HepG2 (cell line): Measurements from ENCODE around the gene GSK3A. TPM values are rescaled to one million over a fixed set of nuclear protein-coding genes. Genes with fewer than 3 reads are reported as not detected.
A peak's percentile ranks its signal among the peaks of the same experiment; 100 is the strongest.

Source experiments
- AHR ChIP-seq: IDR thresholded peaks from 2 replicates; pipeline ENCODE4 v1.6.1; 2018; ENCODE audit warnings: missing genetic modification reagents, missing compliant biosample characterization
- CHD2 ChIP-seq: IDR thresholded peaks from 2 replicates; pipeline ENCODE4 v1.6.1; 2011; ENCODE audit warnings: low read depth, low read length, improper control_type of control experiment
- DBP ChIP-seq: sonication (generic); formaldehyde crosslinking; IDR thresholded peaks from 2 replicates; pipeline ENCODE4 v1.4.0; 2020; ENCODE audit warnings: missing genetic modification reagents; ENCODE audit errors: not compliant biosample characterization
- DPF2 ChIP-seq: sonication (generic); formaldehyde crosslinking; IDR thresholded peaks from 2 replicates; pipeline ENCODE4 v1.4.0; 2020; ENCODE audit warnings: mild to moderate bottlenecking, low read depth, missing genetic modification reagents, borderline replicate concordance
- ETV6 ChIP-seq: sonication (generic); formaldehyde crosslinking; conservative IDR thresholded peaks from 2 replicates; pipeline ENCODE4 v1.4.0; 2020; ENCODE audit warnings: missing genetic modification reagents
- FLYWCH1 ChIP-seq: sonication (generic); formaldehyde crosslinking; IDR thresholded peaks from 2 replicates; pipeline ENCODE4 v1.8.1; 2023; ENCODE audit warnings: mild to moderate bottlenecking, missing genetic modification reagents
- FOXA1 ChIP-seq, 2 experiments: fragments of 450-650 bp in 1 of 2; sonication (generic) in 1 of 2; formaldehyde crosslinking in 1 of 2; IDR thresholded peaks; 2 replicates each; pipeline versions ENCODE4 v1.4.0 to v1.6.1; 2016 to 2020; ENCODE audit warnings: missing genetic modification reagents in 1 of 2
- HNF4A ChIP-seq: sonication (generic); formaldehyde crosslinking; IDR thresholded peaks from 2 replicates; pipeline ENCODE4 v1.4.0; 2020; ENCODE audit warnings: missing genetic modification reagents
- HOXA9 ChIP-seq: sonication (generic); formaldehyde crosslinking; IDR thresholded peaks from 2 replicates; pipeline ENCODE4 v1.8.1; 2022; ENCODE audit warnings: missing genetic modification reagents, mild to moderate bottlenecking, moderate library complexity, borderline replicate concordance
- KMT2B ChIP-seq: IDR thresholded peaks from 2 replicates; pipeline ENCODE4 v1.6.1; 2016; ENCODE audit warnings: missing genetic modification reagents, missing compliant biosample characterization
- PRPF4 ChIP-seq: fragments of 200-400 bp; formaldehyde crosslinking; IDR thresholded peaks from 2 replicates; pipeline ENCODE4 v1.6.1; 2016; ENCODE audit warnings: low read length, low read depth; ENCODE audit not compliant: poor library complexity, severe bottlenecking
- RBM22 ChIP-seq: fragments of 200-400 bp; formaldehyde crosslinking; optimal IDR thresholded peaks from 2 replicates; pipeline ENCODE3; 2017; ENCODE audit warnings: mild to moderate bottlenecking, low read length, moderate library complexity
- RCOR2 ChIP-seq: IDR thresholded peaks from 2 replicates; pipeline ENCODE4 v1.6.1; 2016; ENCODE audit warnings: missing biosample characterization, missing genetic modification reagents
- RFXANK ChIP-seq: IDR thresholded peaks from 2 replicates; pipeline ENCODE4 v1.6.1; 2016
- SKI ChIP-seq: fragments of 450-650 bp; IDR thresholded peaks from one replicate; pipeline ENCODE4 v1.6.1; 2018; ENCODE audit warnings: mild to moderate bottlenecking; ENCODE audit not compliant: partially characterized antibody
- SOX13 ChIP-seq, 3 experiments: fragments of 450-650 bp in 1 of 3; sonication (generic) in 1 of 3; formaldehyde crosslinking in 1 of 3; IDR thresholded peaks in 2 of 3; conservative IDR thresholded peaks in 1 of 3; 2 replicates each; pipeline versions ENCODE4 v1.5.0 to v1.6.1; 2016 to 2020; ENCODE audit warnings: antibody characterized with exemption in 1 of 3, mild to moderate bottlenecking in 1 of 3, missing compliant biosample characterization in 1 of 3, missing genetic modification reagents in 1 of 3, moderate library complexity in 1 of 3
- SP4 ChIP-seq: sonication (generic); formaldehyde crosslinking; IDR thresholded peaks from 2 replicates; pipeline ENCODE4 v1.8.1; 2023; ENCODE audit warnings: mild to moderate bottlenecking, missing genetic modification reagents
- STAT5B ChIP-seq: sonication (generic); formaldehyde crosslinking; IDR thresholded peaks from 2 replicates; pipeline ENCODE4 v1.4.0; 2020; ENCODE audit warnings: missing genetic modification reagents
- ZBTB25 ChIP-seq: IDR thresholded peaks from 2 replicates; pipeline ENCODE4 v1.6.1; 2018; ENCODE audit warnings: missing genetic modification reagents
- ZBTB34 ChIP-seq: sonication (generic); formaldehyde crosslinking; IDR thresholded peaks from 2 replicates; pipeline ENCODE4 v1.8.0; 2022; ENCODE audit warnings: mild to moderate bottlenecking, missing genetic modification reagents
- ZNF143 ChIP-seq: sonication (generic); formaldehyde crosslinking; IDR thresholded peaks from 2 replicates; pipeline ENCODE4 v1.4.0; 2020; ENCODE audit warnings: missing genetic modification reagents
- ZNF615 ChIP-seq: sonication (generic); formaldehyde crosslinking; IDR thresholded peaks from 2 replicates; pipeline ENCODE4 v1.5.0; 2020; ENCODE audit warnings: mild to moderate bottlenecking, missing genetic modification reagents, borderline replicate concordance
- ZNF616 ChIP-seq: sonication (generic); formaldehyde crosslinking; IDR thresholded peaks from 2 replicates; pipeline ENCODE4 v1.5.0; 2020; ENCODE audit warnings: low read depth, mild to moderate bottlenecking, missing genetic modification reagents
- ZNF761 ChIP-seq: sonication (generic); formaldehyde crosslinking; conservative IDR thresholded peaks from 2 replicates; pipeline ENCODE4 v1.4.0; 2020; ENCODE audit warnings: mild to moderate bottlenecking, missing genetic modification reagents
- ZNF816 ChIP-seq: sonication (generic); formaldehyde crosslinking; IDR thresholded peaks from 2 replicates; pipeline ENCODE4 v1.8.0; 2022; ENCODE audit warnings: missing genetic modification reagents, mild to moderate bottlenecking, borderline replicate concordance
- polyA plus RNA-seq, 8 experiments: library from polyadenylated mRNA; depleted of rRNA in 3 of 8; stranded (reverse) in 7 of 8; unstranded in 1 of 8; fragments of >200 nt; fragmentation: Illumina TruSeq in 4 of 8; extraction: Trizol in 4 of 8; gene quantifications; 2 replicates each; pipeline versions ENCODE4 v1.2.1 to v1.2.3, GENCODE V29; 2011 to 2016; ENCODE audit warnings: low read depth in 4 of 8, missing spikeins in 1 of 8, mixed read lengths in 1 of 8; ENCODE audit not compliant: insufficient read depth in 1 of 8
- total RNA-seq, 5 experiments: library from RNA; depleted of rRNA; stranded (reverse); fragments of >200 nt; fragmentation: Illumina TruSeq; extraction: Trizol; gene quantifications; 2 replicates each; pipeline ENCODE4 v1.2.3, GENCODE V29; 2016; ENCODE audit warnings: low read depth in 1 of 5
- TF ChIP-seq, protein P1 (sequence below): IDR thresholded peaks from 2 replicates; pipeline ENCODE4 v1.6.1; 2016; ENCODE audit warnings: control low read depth

GSK3A gene
- total and polyA plus RNA-seq, 2 of the 13 experiments (the other 11 are each of a cell fraction or from before 2014, with no cell fraction given), result 16.9 to 52.5 TPM

- TF ChIP-seq SOX13 (IDR thresholded peaks at IDR 0.05) (no peak), SOX13 (CRISPR knock-in tag; conservative IDR thresholded peaks at IDR 0.05 in 1 of 2, IDR thresholded peaks at IDR 0.05 in 1 of 2) (no peak), RBM22 (no peak), ZNF761 (no peak), ZBTB25 (CRISPR knock-in tag) (no peak; the same call in 1 of the 2 replicates), ETV6 (CRISPR knock-in tag) (no peak), HOXA9 (CRISPR knock-in tag) (no peak), ZNF615 (CRISPR knock-in tag) (no peak), ZNF616 (no peak), CHD2 (no peak), ZBTB34 (no peak), DPF2 (CRISPR knock-in tag) (peak; percentile 83), FOXA1 (IDR thresholded peaks at IDR 0.05) (no peak), FOXA1 (CRISPR knock-in tag; IDR thresholded peaks at IDR 0.05) (no peak), KMT2B (CRISPR knock-in tag) (no peak), HNF4A (CRISPR knock-in tag) (no peak), STAT5B (CRISPR knock-in tag) (no peak), ZNF143 (CRISPR knock-in tag) (no peak), RFXANK (CRISPR knock-in tag) (no peak), AHR (no peak), ZNF816 (CRISPR knock-in tag) (no peak), SKI (no peak), RCOR2 (no peak), DBP (CRISPR knock-in tag) (no peak), SP4 (CRISPR knock-in tag) (peak; percentile 31; the same call in 1 of the 2 replicates), FLYWCH1 (CRISPR knock-in tag) (no peak), PRPF4 (no peak)
- TF ChIP-seq, protein P1, sequence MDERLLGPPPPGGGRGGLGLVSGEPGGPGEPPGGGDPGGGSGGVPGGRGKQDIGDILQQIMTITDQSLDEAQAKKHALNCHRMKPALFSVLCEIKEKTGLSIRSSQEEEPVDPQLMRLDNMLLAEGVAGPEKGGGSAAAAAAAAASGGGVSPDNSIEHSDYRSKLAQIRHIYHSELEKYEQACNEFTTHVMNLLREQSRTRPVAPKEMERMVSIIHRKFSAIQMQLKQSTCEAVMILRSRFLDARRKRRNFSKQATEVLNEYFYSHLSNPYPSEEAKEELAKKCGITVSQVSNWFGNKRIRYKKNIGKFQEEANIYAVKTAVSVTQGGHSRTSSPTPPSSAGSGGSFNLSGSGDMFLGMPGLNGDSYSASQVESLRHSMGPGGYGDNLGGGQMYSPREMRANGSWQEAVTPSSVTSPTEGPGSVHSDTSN (CRISPR knock-in tag), result no peak
Measured at GRCh38 chr19:42281827-42282762, 39.7 kb upstream of the GSK3A start (continued).
